ENCODE data around the gene AHI1.
"Not testable (repeated sequence)": the region's sequence is repeated elsewhere in the genome, so short reads cannot be mapped to it uniquely, and the experiment has no call there.

AHI1 gene

GRCh38 chr6:135256866-135257265 lies 240.7 kb downstream of the AHI1 start:
- DNase-seq, result no peak

- no peak for DNase-seq
These were observed 243.1 kb downstream of the AHI1 start for GRCh38 chr6:135254471-135254870.

- no peak for DNase-seq
These were observed 245.8 kb downstream of the AHI1 start for GRCh38 chr6:135251498-135252441.

GRCh38 chr6:135250751-135251497 lies 246.6 kb downstream of the AHI1 start:
- DNase-seq, result no peak

GRCh38 chr6:135250234-135250633 lies 247.3 kb downstream of the AHI1 start:
- no peak for DNase-seq

GRCh38 chr6:135246412-135247012 lies 251.0 kb downstream of the AHI1 start:
- DNase-seq, result not testable (repeated sequence)

GRCh38 chr6:135244805-135245204 lies 252.7 kb downstream of the AHI1 start:
- no peak for DNase-seq

- no peak for DNase-seq
These were observed 253.4 kb downstream of the AHI1 start for GRCh38 chr6:135243871-135244796.

- no peak for DNase-seq
These were observed 256.8 kb downstream of the AHI1 start for GRCh38 chr6:135240711-135241110.

- no peak for DNase-seq
These were observed 260.8 kb downstream of the AHI1 start for GRCh38 chr6:135236732-135237131.

GRCh38 chr6:135236319-135236718 lies 261.2 kb downstream of the AHI1 start:
- no peak for DNase-seq

- DNase-seq, result no peak
These were observed 261.8 kb downstream of the AHI1 start for GRCh38 chr6:135235716-135236115.

GRCh38 chr6:135234492-135234780 lies 263.1 kb downstream of the AHI1 start:
- no peak for DNase-seq

GRCh38 chr6:135233686-135234491 lies 263.7 kb downstream of the AHI1 start:
- no peak for DNase-seq

All from cortex of kidney (tissue), 1 donor.